GM13977 (cell line): ENCODE results near the gene PARN.

ENCODE experiments used
- DNase-seq: peaks from one replicate; pipeline ENCODE4 v3.0.0; 2012; ENCODE audit warnings: low spot score
- in situ Hi-C: fragments of 300-500 bp; cut with MboI; formaldehyde crosslinking; loops from one replicate; pipeline ENCODE4 v1.12.0; 2022; ENCODE audit warnings: low sequenced_read_pairs, low pct_unique_long_range_greater_than_20kb, mixed read lengths, inconsistent platforms; ENCODE audit not compliant: unreplicated experiment
- TF ChIP-seq, protein P1 (sequence below): IDR thresholded peaks from 2 replicates; pipeline ENCODE4 v1.5.1; 2012; ENCODE audit warnings: mild to moderate bottlenecking, control low read depth; ENCODE audit not compliant: insufficient read depth; ENCODE audit errors: extremely low read depth, missing control alignments

Gene PARN

DNA sequence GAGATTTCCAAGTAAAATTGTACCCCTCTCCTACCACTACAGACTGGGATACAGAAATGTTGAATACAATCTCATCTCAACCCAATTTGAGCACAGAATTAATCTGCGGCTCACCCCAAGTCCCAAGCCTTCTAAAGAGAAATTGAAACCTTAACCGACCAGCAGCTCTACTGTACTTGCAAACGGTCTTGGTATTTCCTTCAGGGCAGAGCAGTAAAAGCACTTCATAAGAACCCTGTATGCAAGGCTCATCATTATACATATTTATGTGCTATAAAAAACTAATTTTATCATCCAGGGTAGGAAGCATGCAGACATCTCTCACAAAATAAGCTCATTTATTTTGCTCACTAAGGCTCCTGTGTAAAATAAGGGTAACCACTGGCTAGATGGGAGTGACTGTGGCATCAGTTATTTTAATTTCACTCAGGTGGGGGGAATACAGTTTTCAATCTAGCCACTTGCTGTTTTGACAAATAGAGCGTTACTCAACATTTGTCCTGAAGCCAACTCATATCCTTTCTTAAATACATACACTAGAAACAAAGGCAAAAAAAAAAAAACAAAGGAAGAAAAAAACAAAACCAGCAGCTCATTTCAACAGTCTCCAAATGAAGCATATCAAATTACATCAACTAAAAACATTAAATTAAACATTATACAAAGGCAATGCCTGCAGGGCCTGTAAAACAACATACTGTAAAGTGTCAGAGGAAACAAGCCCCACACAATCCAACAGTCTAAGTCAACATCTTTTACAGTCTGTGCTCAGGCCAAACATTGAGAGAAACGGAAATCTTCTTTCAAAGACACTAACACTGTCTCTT is 65.0 kb downstream of the PARN start:
- in situ Hi-C loops: loop anchor here (10.0 to 25.0 kb wide), 2 partner anchors 70 to 653 kb away; partner anchors contain the start of gene ERCC4
- DNase-seq: no peak
- TF ChIP-seq, protein P1, sequence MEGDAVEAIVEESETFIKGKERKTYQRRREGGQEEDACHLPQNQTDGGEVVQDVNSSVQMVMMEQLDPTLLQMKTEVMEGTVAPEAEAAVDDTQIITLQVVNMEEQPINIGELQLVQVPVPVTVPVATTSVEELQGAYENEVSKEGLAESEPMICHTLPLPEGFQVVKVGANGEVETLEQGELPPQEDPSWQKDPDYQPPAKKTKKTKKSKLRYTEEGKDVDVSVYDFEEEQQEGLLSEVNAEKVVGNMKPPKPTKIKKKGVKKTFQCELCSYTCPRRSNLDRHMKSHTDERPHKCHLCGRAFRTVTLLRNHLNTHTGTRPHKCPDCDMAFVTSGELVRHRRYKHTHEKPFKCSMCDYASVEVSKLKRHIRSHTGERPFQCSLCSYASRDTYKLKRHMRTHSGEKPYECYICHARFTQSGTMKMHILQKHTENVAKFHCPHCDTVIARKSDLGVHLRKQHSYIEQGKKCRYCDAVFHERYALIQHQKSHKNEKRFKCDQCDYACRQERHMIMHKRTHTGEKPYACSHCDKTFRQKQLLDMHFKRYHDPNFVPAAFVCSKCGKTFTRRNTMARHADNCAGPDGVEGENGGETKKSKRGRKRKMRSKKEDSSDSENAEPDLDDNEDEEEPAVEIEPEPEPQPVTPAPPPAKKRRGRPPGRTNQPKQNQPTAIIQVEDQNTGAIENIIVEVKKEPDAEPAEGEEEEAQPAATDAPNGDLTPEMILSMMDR: no peak

DNA sequence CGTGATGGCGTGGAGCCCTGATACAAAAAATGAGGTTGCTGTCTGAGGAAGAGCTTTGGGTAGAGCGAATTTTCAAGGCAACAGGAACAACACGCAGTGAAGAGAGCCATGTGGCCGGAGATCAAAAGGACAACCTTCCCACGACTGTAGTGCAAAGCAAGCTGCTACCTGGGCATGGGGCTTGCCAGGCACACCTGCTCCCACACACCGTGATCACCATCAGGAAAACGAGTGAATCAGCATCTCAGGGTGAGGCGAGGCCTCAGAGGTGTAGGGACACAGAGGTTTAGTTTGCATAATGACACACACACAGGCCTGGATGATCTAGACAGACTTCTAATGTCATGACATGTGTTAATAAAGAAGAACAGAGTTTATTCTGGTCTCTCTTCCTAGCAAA is 65.7 kb downstream of the PARN start:
- no peak for DNase-seq
- TF ChIP-seq, protein P1: no peak
- in situ Hi-C loops: loop anchor here (10.0 to 25.0 kb wide), 2 partner anchors 70 to 652 kb away; partner anchors contain the start of gene ERCC4

DNA sequence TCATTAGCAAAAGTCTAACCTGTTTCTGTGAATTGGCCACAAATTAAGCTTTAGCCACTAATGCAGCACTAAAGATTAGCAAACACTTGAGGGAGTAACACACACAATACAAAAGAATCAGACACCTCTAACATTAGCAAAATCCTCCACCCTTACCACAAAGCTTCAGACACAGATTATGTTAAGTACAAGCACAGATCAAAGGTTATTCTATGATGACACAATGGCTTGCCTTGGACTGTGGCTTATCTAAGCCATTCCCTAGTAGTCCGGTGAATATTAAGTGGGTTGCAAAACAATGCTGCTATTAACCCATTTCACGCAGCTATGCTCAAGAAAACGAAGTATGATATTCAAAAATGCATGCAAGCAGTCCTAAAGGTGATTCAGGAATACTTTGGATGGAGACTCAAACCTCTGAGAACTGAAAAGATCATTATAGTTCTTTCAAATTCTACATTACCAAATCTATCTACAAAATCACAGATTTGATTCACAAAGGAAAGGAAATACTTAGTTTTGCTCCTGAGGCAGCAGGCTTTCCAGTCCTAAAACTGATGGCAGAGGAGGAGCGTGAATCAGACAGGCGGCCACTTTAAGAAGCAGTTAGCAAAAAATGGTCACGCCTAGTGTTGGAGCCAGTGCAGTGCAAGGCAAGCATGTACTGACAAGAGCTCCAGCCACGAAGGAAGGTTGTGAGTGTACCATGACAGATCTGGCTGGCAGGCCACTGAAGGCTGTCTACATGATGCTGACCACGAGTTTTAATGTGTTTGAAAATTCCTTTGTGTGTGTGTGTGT is 67.2 kb downstream of the PARN start:
- TF ChIP-seq, protein P1: no peak
- in situ Hi-C loops: loop anchor here (10.0 to 25.0 kb wide), 2 partner anchors 68 to 651 kb away; partner anchors contain the start of gene ERCC4
- no peak for DNase-seq

DNA sequence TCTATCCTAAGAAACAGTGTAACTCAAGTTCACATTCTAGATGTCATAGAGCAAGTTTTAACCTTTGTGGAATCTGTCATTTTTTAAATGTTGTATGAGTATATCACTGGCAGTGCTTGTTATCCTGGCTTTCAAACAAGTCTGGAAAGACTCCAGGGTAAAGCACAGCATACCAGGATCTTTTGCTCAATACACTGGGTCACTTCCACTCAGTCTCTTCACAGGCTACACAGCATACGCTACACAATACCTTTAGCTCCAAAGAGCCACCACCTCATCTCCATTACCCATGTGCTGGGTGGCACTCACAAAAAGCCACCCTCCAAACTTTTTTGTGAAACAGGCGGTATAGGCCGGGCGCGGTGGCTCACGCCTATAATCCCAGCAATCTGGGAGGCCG is 69.5 kb downstream of the PARN start:
- in situ Hi-C loops: loop anchor here (10.0 to 25.0 kb wide), 2 partner anchors 66 to 648 kb away; partner anchors contain the start of gene ERCC4
- TF ChIP-seq, protein P1: no peak
- DNase-seq: no peak

DNA sequence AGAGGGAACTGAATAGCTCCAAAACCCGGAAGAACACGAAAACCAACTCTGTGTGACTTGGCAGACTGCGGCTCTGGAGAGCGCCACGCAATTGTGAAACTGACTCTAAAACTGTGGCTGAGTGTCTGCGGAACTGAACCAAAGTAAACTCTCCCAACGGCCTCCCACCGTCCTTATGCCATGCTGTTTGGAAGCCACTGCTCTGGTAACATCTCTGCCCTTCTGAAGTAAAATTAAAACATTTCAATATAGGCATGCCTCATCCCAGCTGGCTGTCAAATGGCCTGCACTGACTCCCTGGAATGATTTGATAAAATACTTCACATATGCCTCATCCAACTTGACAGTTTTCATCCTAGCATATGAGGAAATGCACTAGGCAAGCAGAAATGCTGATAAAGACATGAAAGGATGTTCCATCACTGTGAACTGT is 70.2 kb downstream of the PARN start:
- no peak for DNase-seq
- TF ChIP-seq, protein P1: no peak
- in situ Hi-C loops: loop anchor here (10.0 to 25.0 kb wide), 2 partner anchors 65 to 648 kb away; partner anchors contain the start of gene ERCC4

DNA sequence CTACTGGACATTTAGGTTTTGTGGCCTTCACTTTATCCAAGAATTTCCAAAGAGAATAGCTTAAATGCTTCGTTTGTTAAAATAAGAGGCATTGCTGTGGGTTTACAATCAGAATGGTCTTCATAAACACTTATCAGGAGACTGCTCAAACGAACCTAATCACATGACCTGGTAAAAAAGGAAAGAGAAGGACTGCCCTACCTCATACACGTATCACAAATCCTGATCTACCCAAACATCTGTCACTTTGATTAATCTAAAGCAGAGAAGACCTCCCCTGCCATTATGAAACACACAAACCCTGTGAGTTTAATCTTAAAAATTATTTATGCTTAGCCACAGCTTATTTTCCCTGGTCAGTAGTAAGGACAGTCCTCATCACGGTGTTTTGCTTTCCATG is 76.6 kb downstream of the PARN start:
- in situ Hi-C loops: loop anchor here (25.0 kb wide), 1 partner anchor 641 kb away; the partner anchor contains the start of gene ERCC4
- no peak for DNase-seq
- TF ChIP-seq, protein P1: no peak
